SK-N-SH (cell line): ENCODE results near the gene RAB19. TPM values are rescaled to one million over a fixed set of nuclear protein-coding genes. Genes with fewer than 3 reads are reported as not detected.

Experiments
- CTCF ChIA-PET: fragments of 300-600, 350-600 bp; formaldehyde crosslinking; extraction: SDS; loops from one replicate; lab custom pipeline; 2021; lab: Yijun Ruan, JAX
- POLR2A ChIA-PET: fragments of 350-600 bp; sonication (Branson Sonifier 250); formaldehyde crosslinking; extraction: SDS; loops from one replicate; lab custom pipeline; 2020; ENCODE audit warnings: antibody characterized with exemption, inconsistent platforms; lab: Yijun Ruan, JAX
- DNase-seq: peaks from one replicate; pipeline ENCODE4 v3.0.0; 2012
- H2AFZ ChIP-seq: fragments of 200-600 bp; sonication (generic); 2 replicates; pipeline ENCODE4 v1.8.1; 2016; ENCODE audit warnings: antibody characterized with exemption, mild to moderate bottlenecking, low read depth
- H3F3A ChIP-seq: fragments of 200-600 bp; sonication (generic); replicated peaks from 2 replicates; pipeline ENCODE3; 2016; ENCODE audit warnings: antibody characterized with exemption, mild to moderate bottlenecking; ENCODE audit not compliant: insufficient read depth
- H3K27ac ChIP-seq, 2 experiments: fragments of 200-500 bp in 1 of 2; fragments of 200-600 bp in 1 of 2; sonication (Bioruptor generic) in 1 of 2; sonication (generic), shearing (Covaris generic) in 1 of 2; 2 replicates each; pipeline versions ENCODE4 v1.5.1 to v1.6.1; 2014 to 2016; ENCODE audit warnings: low read depth in 2 of 2, inconsistent platforms in 1 of 2, low read length in 1 of 2, mild to moderate bottlenecking in 1 of 2, mixed read lengths in 1 of 2
- H3K27me3 ChIP-seq: fragments of 200-600 bp; sonication (generic), shearing (Covaris generic); 2 replicates; pipeline ENCODE4 v1.6.1; 2016; ENCODE audit warnings: mixed run types; ENCODE audit not compliant: insufficient read depth
- H3K36me3 ChIP-seq, 2 experiments: fragments of 200-500 bp in 1 of 2; fragments of 200-600 bp in 1 of 2; sonication (Bioruptor generic) in 1 of 2; sonication (generic) in 1 of 2; replicated peaks in 1 of 2; 2 replicates each; pipeline versions ENCODE3 to v1.5.1; 2014 to 2016; ENCODE audit warnings: low read length in 1 of 2, mild to moderate bottlenecking in 1 of 2; ENCODE audit not compliant: insufficient read depth in 2 of 2, control insufficient read depth in 1 of 2
- H3K4me1 ChIP-seq, 2 experiments: fragments of 200-500 bp in 1 of 2; fragments of 200-600 bp in 1 of 2; sonication (Bioruptor generic) in 1 of 2; sonication (generic), shearing (Covaris generic) in 1 of 2; 2 replicates each; pipeline versions ENCODE4 v1.5.1 to v1.6.1; 2014 to 2016; ENCODE audit warnings: low read depth in 1 of 2, low read length in 1 of 2, mixed run types in 1 of 2; ENCODE audit not compliant: insufficient read depth in 2 of 2, control insufficient read depth in 1 of 2
- H3K4me2 ChIP-seq: fragments of 200-600 bp; sonication (generic), shearing (Covaris generic); 2 replicates; pipeline ENCODE4 v1.6.1; 2017; ENCODE audit warnings: mixed run types
- H3K4me3 ChIP-seq, 2 experiments: fragments of 200-500 bp in 1 of 2; fragments of 200-600 bp in 1 of 2; sonication (Bioruptor generic) in 1 of 2; sonication (generic), shearing (Covaris generic) in 1 of 2; 2 replicates each; pipeline versions ENCODE4 v1.5.1 to v1.8.1; 2014 to 2016; ENCODE audit warnings: low read depth in 2 of 2, inconsistent platforms in 1 of 2, low read length in 1 of 2, mild to moderate bottlenecking in 1 of 2, mixed read lengths in 1 of 2, moderate library complexity in 1 of 2
- H3K79me2 ChIP-seq: fragments of 200-600 bp; sonication (generic); 2 replicates; pipeline ENCODE4 v1.8.1; 2017; ENCODE audit warnings: mild to moderate bottlenecking; ENCODE audit not compliant: insufficient read depth
- H3K9ac ChIP-seq: fragments of 200-600 bp; sonication (generic); 2 replicates; pipeline ENCODE4 v1.6.1; 2017; ENCODE audit warnings: mixed run types
- H3K9me2 ChIP-seq: fragments of 200-600 bp; sonication (generic); 2 replicates; pipeline ENCODE4 v1.6.1; 2017; ENCODE audit warnings: mixed run types
- H3K9me3 ChIP-seq: fragments of 200-600 bp; sonication (generic); 2 replicates; pipeline ENCODE4 v1.6.1; 2017; ENCODE audit warnings: mixed run types, mild to moderate bottlenecking, moderate library complexity
- H4K20me1 ChIP-seq: fragments of 200-600 bp; sonication (generic); 2 replicates; pipeline ENCODE4 v1.6.1; 2017; ENCODE audit warnings: mild to moderate bottlenecking, mixed run types; ENCODE audit not compliant: insufficient read depth
- CHD2 ChIP-seq: fragments of 150-350 bp; IDR thresholded peaks from 2 replicates; pipeline ENCODE4 v1.6.1; 2018; ENCODE audit warnings: low read length; ENCODE audit not compliant: partially characterized antibody
- CTCF ChIP-seq: fragments of 200-600 bp; sonication (generic); IDR thresholded peaks from 2 replicates; pipeline ENCODE4 v1.6.1; 2017; ENCODE audit warnings: antibody characterized with exemption, mild to moderate bottlenecking, moderate library complexity
- FOXJ3 ChIP-seq: sonication (generic); formaldehyde crosslinking; IDR thresholded peaks from 2 replicates; pipeline ENCODE4 v1.5.1; 2020; ENCODE audit warnings: mild to moderate bottlenecking, missing genetic modification reagents
- GABPA ChIP-seq: IDR thresholded peaks from 2 replicates; pipeline ENCODE4 v1.4.0; 2012; ENCODE audit warnings: low read depth, mild to moderate bottlenecking
- JUND ChIP-seq: IDR thresholded peaks from 2 replicates; pipeline ENCODE4 v1.4.0; 2012
- MEF2A ChIP-seq: IDR thresholded peaks from 2 replicates; pipeline ENCODE4 v1.4.0; 2012; ENCODE audit warnings: low read depth, borderline replicate concordance
- MXI1 ChIP-seq: IDR thresholded peaks from 2 replicates; pipeline ENCODE4 v1.6.1; 2012; ENCODE audit warnings: mild to moderate bottlenecking, low read depth, low read length, improper control_type of control experiment
- NRF1 ChIP-seq: IDR thresholded peaks from 2 replicates; pipeline ENCODE4 v1.6.1; 2012; ENCODE audit warnings: low read depth, mild to moderate bottlenecking, low read length
- POLR2AphosphoS5 ChIP-seq: IDR thresholded peaks from 2 replicates; pipeline ENCODE4 v1.6.1; 2012; ENCODE audit warnings: low read depth, low read length
- REST ChIP-seq: IDR thresholded peaks from 2 replicates; pipeline ENCODE4 v1.6.1; 2012; ENCODE audit warnings: mild to moderate bottlenecking, low read depth, low read length, moderate library complexity
- SIN3A ChIP-seq: IDR thresholded peaks from 2 replicates; pipeline ENCODE4 v1.6.1; 2012; ENCODE audit warnings: low read depth, mild to moderate bottlenecking, low read length, moderate library complexity, borderline replicate concordance
- SMC3 ChIP-seq: IDR thresholded peaks from 2 replicates; pipeline ENCODE4 v1.6.1; 2012; ENCODE audit warnings: low read depth, low read length, improper control_type of control experiment
- TCF12 ChIP-seq: IDR thresholded peaks from 2 replicates; pipeline ENCODE4 v1.4.0; 2012
- TEAD4 ChIP-seq: IDR thresholded peaks from 2 replicates; pipeline ENCODE4 v1.4.0; 2012; ENCODE audit warnings: mild to moderate bottlenecking, borderline replicate concordance; ENCODE audit not compliant: insufficient read depth
- USF2 ChIP-seq: fragments of 150-350 bp; IDR thresholded peaks from 2 replicates; pipeline ENCODE4 v1.6.1; 2017; ENCODE audit warnings: antibody characterized with exemption, low read length, low read depth, borderline replicate concordance
- YY1 ChIP-seq: IDR thresholded peaks from 2 replicates; pipeline ENCODE4 v1.4.0; 2012; ENCODE audit warnings: low read depth, mild to moderate bottlenecking
- ZBTB33 ChIP-seq: IDR thresholded peaks from 2 replicates; pipeline ENCODE4 v1.4.0; 2012; ENCODE audit warnings: low read depth, borderline replicate concordance
- WGBS: methylation state at CpG from one replicate; pipeline ENCODE4 v1.1.6; 2017; ENCODE audit warnings: low lambda C conversion rate; 5-methylcytosine and 5-hydroxymethylcytosine counted together
- polyA plus RNA-seq, 3 experiments: library from polyadenylated mRNA; depleted of rRNA; stranded (reverse); fragments of >200 nt; gene quantifications; 2 replicates each; pipeline ENCODE4 v1.2.3, GENCODE V29; 2012
- TF ChIP-seq, protein P1 (sequence below): fragments of 150-350 bp; IDR thresholded peaks from 2 replicates; pipeline ENCODE4 v1.6.1; 2016; ENCODE audit warnings: mild to moderate bottlenecking, low read depth, low read length
- TF ChIP-seq, protein P2 (sequence below): IDR thresholded peaks from 2 replicates; pipeline ENCODE4; 2012
- TF ChIP-seq, protein P3 (sequence below): IDR thresholded peaks from 2 replicates; pipeline ENCODE4 v1.4.0; 2012; ENCODE audit warnings: low read depth
- TF ChIP-seq, protein P4 (sequence below): IDR thresholded peaks from 2 replicates; pipeline ENCODE4 v1.4.0; 2012; ENCODE audit warnings: low read depth, borderline replicate concordance

The RAB19 gene
- polyA plus RNA-seq, 1 of the 3 experiments (the other 2 are of a cell fraction): not detected

DNA sequence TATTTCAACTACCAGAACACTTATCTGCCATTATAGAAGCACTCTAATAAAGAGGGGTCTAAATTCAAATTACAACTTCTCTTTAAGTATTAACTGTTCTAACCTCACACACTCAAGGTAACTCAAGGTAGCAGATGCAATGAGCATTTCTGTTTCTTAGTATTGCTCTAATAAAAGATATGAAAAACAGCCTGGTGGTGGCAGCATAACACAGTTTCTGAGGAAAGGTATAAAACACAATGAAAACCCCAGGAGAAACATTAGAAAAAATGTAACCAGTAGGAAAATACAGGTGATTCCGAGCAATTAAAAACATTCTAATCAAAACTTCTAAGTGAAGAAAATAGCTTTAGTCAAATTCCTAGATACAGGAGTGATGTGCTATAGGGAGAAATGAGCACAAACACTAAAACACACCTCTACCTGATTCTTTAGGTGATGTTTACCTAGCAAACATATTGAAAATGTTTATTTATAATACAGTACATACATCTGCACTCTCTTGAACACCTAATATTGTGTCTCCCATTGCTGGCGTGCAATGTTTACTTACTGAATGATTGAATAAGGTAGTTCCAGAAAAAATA lies 72.0 kb downstream of the RAB19 start:
- WGBS: 46% methylated on average over 2 of the region's 2 CpGs
- TF ChIP-seq USF2 (no peak), CTCF (peak; percentile 92), REST (no peak), NRF1 (no peak), GABPA (no peak), MEF2A (no peak), SMC3 (peak; percentile 55), CHD2 (no peak), ZBTB33 (no peak), JUND (no peak), POLR2AphosphoS5 (no peak), TCF12 (no peak), FOXJ3 (CRISPR knock-in tag) (no peak), SIN3A (no peak), MXI1 (no peak), TEAD4 (no peak), YY1 (no peak)
- TF ChIP-seq, protein P1, sequence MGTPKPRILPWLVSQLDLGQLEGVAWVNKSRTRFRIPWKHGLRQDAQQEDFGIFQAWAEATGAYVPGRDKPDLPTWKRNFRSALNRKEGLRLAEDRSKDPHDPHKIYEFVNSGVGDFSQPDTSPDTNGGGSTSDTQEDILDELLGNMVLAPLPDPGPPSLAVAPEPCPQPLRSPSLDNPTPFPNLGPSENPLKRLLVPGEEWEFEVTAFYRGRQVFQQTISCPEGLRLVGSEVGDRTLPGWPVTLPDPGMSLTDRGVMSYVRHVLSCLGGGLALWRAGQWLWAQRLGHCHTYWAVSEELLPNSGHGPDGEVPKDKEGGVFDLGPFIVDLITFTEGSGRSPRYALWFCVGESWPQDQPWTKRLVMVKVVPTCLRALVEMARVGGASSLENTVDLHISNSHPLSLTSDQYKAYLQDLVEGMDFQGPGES: no peak
- TF ChIP-seq, protein P2, sequence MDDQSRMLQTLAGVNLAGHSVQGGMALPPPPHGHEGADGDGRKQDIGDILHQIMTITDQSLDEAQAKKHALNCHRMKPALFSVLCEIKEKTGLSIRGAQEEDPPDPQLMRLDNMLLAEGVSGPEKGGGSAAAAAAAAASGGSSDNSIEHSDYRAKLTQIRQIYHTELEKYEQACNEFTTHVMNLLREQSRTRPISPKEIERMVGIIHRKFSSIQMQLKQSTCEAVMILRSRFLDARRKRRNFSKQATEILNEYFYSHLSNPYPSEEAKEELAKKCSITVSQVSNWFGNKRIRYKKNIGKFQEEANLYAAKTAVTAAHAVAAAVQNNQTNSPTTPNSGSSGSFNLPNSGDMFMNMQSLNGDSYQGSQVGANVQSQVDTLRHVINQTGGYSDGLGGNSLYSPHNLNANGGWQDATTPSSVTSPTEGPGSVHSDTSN: no peak
- TF ChIP-seq, protein P3, sequence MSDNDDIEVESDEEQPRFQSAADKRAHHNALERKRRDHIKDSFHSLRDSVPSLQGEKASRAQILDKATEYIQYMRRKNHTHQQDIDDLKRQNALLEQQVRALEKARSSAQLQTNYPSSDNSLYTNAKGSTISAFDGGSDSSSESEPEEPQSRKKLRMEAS: no peak
- TF ChIP-seq, protein P4, sequence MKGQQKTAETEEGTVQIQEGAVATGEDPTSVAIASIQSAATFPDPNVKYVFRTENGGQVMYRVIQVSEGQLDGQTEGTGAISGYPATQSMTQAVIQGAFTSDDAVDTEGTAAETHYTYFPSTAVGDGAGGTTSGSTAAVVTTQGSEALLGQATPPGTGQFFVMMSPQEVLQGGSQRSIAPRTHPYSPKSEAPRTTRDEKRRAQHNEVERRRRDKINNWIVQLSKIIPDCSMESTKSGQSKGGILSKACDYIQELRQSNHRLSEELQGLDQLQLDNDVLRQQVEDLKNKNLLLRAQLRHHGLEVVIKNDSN: no peak

More for the DNA sequence above, 72.0 kb downstream of the RAB19 start:
- H3K79me2 ChIP-seq: peaks cover 82% of the 10 kb centered on the region
- no peak overlapping the region; a peak in 1 of 4 replicates for H3K4me3 ChIP-seq
- no peaks in the 10 kb centered on the region for H3K9me2 ChIP-seq
- H3K9ac ChIP-seq: no peak overlapping the region
- no peak overlapping the region for H3K27ac ChIP-seq
- peaks cover 13% of the 10 kb centered on the region for H3F3A ChIP-seq
- ChIA-PET CTCF (interaction anchor here (0.7 to 4.8 kb wide), 27 partner anchors 10 to 193 kb away, joined by 3 to 43 read pairs (median 4); partner anchors contain the start of gene DENND2A), POLR2A (no interaction called here)
- H4K20me1 ChIP-seq: peaks cover 73% of the 10 kb centered on the region
- no peak overlapping the region for H2AFZ ChIP-seq
- H3K36me3 ChIP-seq: peaks cover 0 to 4% of the 10 kb centered on the region in 2 experiments
- DNase-seq: peak; percentile 70
- peaks cover 4 to 7% of the 10 kb centered on the region in 2 experiments; a peak in 2 of 4 replicates for H3K4me1 ChIP-seq
- no peak overlapping the region for H3K4me2 ChIP-seq
- no peaks in the 10 kb centered on the region for H3K9me3 ChIP-seq
- H3K27me3 ChIP-seq: no peaks in the 10 kb centered on the region
